Uterus (tissue), 4 donors: ENCODE data around the gene SASH1. TPM values are rescaled to one million over a fixed set of nuclear protein-coding genes. Genes with fewer than 3 reads are reported as not detected.
"Not testable (repeated sequence)": the region's sequence is repeated elsewhere in the genome, so short reads cannot be mapped to it uniquely, and the experiment has no call there.

Experiments
- DNase-seq, 2 donors: peaks; one replicate each; pipeline ENCODE4 v3.0.0-alpha.2; 2019 to 2020
- H3K27ac ChIP-seq, 2 donors: fragments of 200-600 bp; sonication (generic); 1 replicate in 1 of 2; 2 replicates in 1 of 2; pipeline ENCODE4 v1.5.1; 2016 to 2018
- H3K27me3 ChIP-seq, 2 donors: fragments of 200-600 bp; sonication (generic); one replicate each; pipeline ENCODE4 v1.5.1; 2018 to 2019; ENCODE audit warnings: control low read depth in 1 of 2
- H3K36me3 ChIP-seq, 2 donors: fragments of 200-600 bp; sonication (generic); one replicate each; pipeline ENCODE4 v1.5.1; 2019; ENCODE audit warnings: control low read depth in 1 of 2
- H3K4me1 ChIP-seq, 2 donors: fragments of 200-600 bp; sonication (generic); one replicate each; pipeline ENCODE4 v1.5.1; 2018 to 2019; ENCODE audit warnings: control low read depth in 1 of 2
- H3K4me3 ChIP-seq, 2 donors: fragments of 200-600 bp; sonication (generic); 1 replicate in 1 of 2; 2 replicates in 1 of 2; pipeline ENCODE4 v1.5.1; 2018 to 2019; ENCODE audit warnings: mild to moderate bottlenecking in 1 of 2
- H3K9me3 ChIP-seq, 2 donors: fragments of 200-600 bp; sonication (generic); one replicate each; pipeline ENCODE4 v1.5.1; 2019; ENCODE audit warnings: control low read depth in 1 of 2
- POLR2A ChIP-seq, 2 donors: fragments of 450-650 bp; IDR thresholded peaks; one replicate each; pipeline ENCODE4 v1.6.1; 2016; ENCODE audit warnings: antibody characterized with exemption in 2 of 2, mild to moderate bottlenecking in 1 of 2, moderate library complexity in 1 of 2
- intact Hi-C: fragments of 100-400 bp; cut with DNase I; formaldehyde crosslinking; loops from one replicate; pipeline ENCODE4 v1.15.1; 2023; ENCODE audit warnings: low total_unique reads
- total RNA-seq, 4 donors: library from RNA; depleted of rRNA in 3 of 4; stranded (reverse); fragments of >200 nt in 3 of 4; gene quantifications; one replicate each; pipeline versions ENCODE4 v1.1.0 to v1.2.4, GENCODE V29; 2014 to 2023
- TF ChIP-seq, protein P1 (sequence below), 4 experiments: fragments of 200-600 bp in 2 of 4; fragments of 450-650 bp in 2 of 4; sonication (generic) in 2 of 4; IDR thresholded peaks; one replicate each; pipeline ENCODE4 v1.5.1; 2016 to 2019; ENCODE audit warnings: antibody characterized with exemption in 4 of 4, mild to moderate bottlenecking in 2 of 4, moderate library complexity in 1 of 4
- donor health status: DM: yes; HTN: yes; CAD: no.

The SASH1 gene
- total RNA-seq, 4 donors from 2014 or later = 31.2 to 79.9 (median 54.3) TPM

DNA sequence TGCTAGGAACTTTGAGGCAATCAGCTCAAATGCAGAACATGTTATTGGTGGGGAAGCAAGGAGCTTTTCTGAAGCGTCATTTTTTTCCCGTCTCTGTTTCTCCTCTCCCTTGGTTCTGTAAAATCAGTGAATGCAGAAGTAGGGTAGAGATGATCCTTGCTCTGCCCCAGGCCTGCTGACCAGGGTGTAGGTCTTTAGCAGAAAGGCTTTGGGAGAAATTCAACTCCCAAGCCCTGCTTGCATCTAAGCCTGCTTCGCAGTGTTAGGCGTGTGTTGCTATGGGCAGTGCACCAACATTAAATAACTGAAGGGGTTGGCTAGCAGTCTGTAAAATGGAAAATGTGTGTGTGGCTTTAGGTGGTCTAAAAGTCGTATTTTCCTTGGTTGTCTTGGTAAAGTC, 45.9 kb downstream of the SASH1 start:
- no peak overlapping the region for H3K27ac ChIP-seq
- no peak overlapping the region for H3K4me3 ChIP-seq
- no peak for DNase-seq
- no peak for TF ChIP-seq POLR2A (IDR thresholded peaks at IDR 0.05)
- TF ChIP-seq, protein P1, sequence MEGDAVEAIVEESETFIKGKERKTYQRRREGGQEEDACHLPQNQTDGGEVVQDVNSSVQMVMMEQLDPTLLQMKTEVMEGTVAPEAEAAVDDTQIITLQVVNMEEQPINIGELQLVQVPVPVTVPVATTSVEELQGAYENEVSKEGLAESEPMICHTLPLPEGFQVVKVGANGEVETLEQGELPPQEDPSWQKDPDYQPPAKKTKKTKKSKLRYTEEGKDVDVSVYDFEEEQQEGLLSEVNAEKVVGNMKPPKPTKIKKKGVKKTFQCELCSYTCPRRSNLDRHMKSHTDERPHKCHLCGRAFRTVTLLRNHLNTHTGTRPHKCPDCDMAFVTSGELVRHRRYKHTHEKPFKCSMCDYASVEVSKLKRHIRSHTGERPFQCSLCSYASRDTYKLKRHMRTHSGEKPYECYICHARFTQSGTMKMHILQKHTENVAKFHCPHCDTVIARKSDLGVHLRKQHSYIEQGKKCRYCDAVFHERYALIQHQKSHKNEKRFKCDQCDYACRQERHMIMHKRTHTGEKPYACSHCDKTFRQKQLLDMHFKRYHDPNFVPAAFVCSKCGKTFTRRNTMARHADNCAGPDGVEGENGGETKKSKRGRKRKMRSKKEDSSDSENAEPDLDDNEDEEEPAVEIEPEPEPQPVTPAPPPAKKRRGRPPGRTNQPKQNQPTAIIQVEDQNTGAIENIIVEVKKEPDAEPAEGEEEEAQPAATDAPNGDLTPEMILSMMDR (IDR thresholded peaks at IDR 0.05) = no peak
- no peaks in the 10 kb centered on the region for H3K9me3 ChIP-seq
- H3K27me3 ChIP-seq = no peaks in the 10 kb centered on the region
- no peaks in the 10 kb centered on the region for H3K36me3 ChIP-seq
- no peaks in the 10 kb centered on the region for H3K4me1 ChIP-seq
- intact Hi-C loops = no loop called here

DNA sequence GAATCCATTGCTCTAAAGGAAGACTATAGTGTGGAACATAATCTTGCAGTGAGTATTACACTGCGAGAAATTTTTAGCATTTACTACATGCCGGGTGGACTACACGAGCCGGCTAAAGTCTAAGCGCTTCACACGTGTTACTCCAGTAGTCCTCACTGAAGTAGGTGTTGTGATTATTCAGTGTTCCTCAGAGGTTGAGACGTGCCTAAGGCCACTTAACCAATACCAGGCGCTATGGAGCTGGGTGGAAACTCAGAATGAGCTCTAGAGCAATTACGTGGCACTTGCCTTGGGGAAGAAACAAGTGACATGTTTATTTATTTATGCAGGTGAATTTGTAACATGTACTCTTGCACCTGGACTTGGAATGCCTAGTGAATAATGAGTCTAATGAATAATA, 46.4 kb downstream of the SASH1 start:
- Histone ChIP-seq H3K36me3 (no peaks in the 10 kb centered on the region), H3K27me3 (no peaks in the 10 kb centered on the region), H3K4me3 (no peak overlapping the region), H3K9me3 (no peaks in the 10 kb centered on the region), H3K27ac (no peak overlapping the region), H3K4me1 (no peaks in the 10 kb centered on the region)
- TF ChIP-seq, protein P1 (IDR thresholded peaks at IDR 0.05) = no peak
- no peak for TF ChIP-seq POLR2A (IDR thresholded peaks at IDR 0.05)
- no peak for DNase-seq
- intact Hi-C loops = no loop called here

DNA sequence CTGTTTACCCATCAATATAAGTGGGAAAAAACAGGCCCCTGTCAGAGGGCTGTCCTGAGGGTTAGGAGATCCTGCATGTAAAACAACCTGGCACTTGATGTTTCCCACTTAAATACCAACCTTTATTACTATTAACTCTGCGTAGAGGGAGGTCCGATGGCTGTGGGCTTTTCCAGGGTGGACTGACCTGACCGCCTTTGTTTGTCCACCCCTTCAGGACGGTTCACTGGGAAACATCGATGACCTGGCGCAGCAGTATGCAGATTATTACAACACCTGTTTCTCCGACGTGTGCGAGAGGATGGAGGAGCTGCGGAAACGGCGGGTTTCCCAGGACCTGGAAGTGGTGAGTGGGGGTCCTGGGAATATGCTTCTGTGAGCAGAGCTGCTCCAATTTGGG, 47.3 kb downstream of the SASH1 start:
- Histone ChIP-seq H3K27ac (no peak overlapping the region), H3K4me3 (no peak overlapping the region), H3K36me3 (no peaks in the 10 kb centered on the region), H3K4me1 (no peaks in the 10 kb centered on the region), H3K27me3 (no peaks in the 10 kb centered on the region), H3K9me3 (no peaks in the 10 kb centered on the region)
- DNase-seq = no peak
- no peak for TF ChIP-seq POLR2A (IDR thresholded peaks at IDR 0.05)
- TF ChIP-seq, protein P1 (IDR thresholded peaks at IDR 0.05) = no peak
- intact Hi-C loops = no loop called here

DNA sequence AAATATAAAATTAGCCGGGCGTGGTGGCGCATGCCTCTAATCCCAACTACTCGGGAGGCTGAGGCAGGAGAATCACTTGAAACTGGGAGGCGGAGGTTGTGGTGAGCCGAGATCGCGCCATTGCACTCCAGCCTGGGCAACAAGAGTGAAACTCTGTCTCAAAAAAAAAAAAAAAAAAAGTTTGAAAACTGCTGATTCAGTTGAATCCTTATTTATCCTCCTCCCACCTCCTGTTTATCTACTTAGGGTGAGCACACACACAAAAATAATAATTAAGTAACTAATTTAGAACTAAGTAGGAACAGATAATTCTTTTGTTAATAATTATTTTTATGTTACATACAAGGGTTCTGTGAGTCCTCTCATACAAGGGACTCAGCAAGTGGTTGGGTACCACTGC, 49.5 kb downstream of the SASH1 start:
- H3K27ac ChIP-seq = peak overlapping the region in 1 of 2 donors; percentile 33
- H3K4me1 ChIP-seq, H3K27me3 ChIP-seq, H3K9me3 ChIP-seq, intact Hi-C loops, H3K4me3 ChIP-seq, H3K36me3 ChIP-seq, DNase-seq: not testable (repeated sequence)

DNA sequence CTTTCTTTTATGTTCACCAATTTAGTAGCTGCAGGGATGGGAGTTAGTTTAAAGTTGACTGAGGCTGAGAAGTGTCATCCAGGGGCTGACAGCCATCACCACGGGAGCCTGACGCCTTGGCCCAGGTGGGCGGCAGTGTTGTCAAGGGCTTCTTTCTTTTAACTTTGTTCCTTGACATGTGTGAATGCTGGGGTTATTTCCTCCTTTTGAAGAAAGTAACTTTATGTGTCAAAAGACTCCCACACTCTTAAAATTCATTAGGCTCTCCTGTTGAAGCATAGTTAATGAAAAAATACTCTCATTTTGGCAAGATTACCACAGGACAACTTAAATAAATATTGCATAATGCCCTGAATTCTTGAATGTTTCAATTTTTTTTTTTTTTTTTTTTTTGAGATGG, 50.0 kb downstream of the SASH1 start:
- DNase-seq = no peak
- intact Hi-C loops = no loop called here
- Histone ChIP-seq H3K4me3 (no peak overlapping the region), H3K36me3 (no peaks in the 10 kb centered on the region), H3K27ac (peak overlapping the region in 1 of 2 donors; percentile 33), H3K4me1 (no peaks in the 10 kb centered on the region), H3K27me3 (no peaks in the 10 kb centered on the region), H3K9me3 (no peaks in the 10 kb centered on the region)
- TF ChIP-seq, protein P1 (IDR thresholded peaks at IDR 0.05) = no peak
- no peak for TF ChIP-seq POLR2A (IDR thresholded peaks at IDR 0.05)

DNA sequence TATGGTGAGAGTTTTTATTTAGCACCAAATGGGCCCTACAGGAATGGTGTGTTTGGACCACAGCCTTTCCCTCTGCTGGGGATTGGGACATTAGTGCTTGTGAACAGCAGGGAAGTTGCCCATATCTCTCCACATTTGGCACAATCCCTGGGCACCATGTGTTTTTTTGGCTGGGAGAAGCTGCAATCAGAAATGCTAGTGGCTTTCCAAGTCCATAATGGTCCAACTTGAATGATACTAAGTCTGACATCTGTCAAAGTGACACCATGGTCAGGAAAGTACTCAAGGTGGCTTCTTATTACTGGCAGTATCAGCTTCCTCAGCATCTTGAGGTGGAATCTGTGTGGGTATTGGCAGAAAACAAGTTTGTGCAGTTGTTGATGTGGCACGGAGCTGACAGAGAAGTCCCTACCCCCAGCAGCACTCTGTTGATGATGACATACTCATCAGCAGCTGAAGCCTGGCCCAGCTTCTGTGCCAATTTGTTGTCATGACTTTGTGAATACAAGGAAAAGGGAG, 53.0 kb downstream of the SASH1 start:
- TF ChIP-seq POLR2A (IDR thresholded peaks at IDR 0.05) = no peak
- TF ChIP-seq, protein P1 (IDR thresholded peaks at IDR 0.05) = no peak
- no peaks in the 10 kb centered on the region for H3K4me1 ChIP-seq
- no peak overlapping the region for H3K4me3 ChIP-seq
- no peak for DNase-seq
- H3K27me3 ChIP-seq = no peaks in the 10 kb centered on the region
- H3K27ac ChIP-seq = peak overlapping the region in 1 of 2 donors; percentile 67
- H3K36me3 ChIP-seq = no peaks in the 10 kb centered on the region
- intact Hi-C loops = no loop called here
- H3K9me3 ChIP-seq = no peaks in the 10 kb centered on the region
